ENCODE measurements around the gene GRB10. TPM values are rescaled to one million over a fixed set of nuclear protein-coding genes. Genes with fewer than 3 reads are reported as not detected.

Gene GRB10
- polyA plus RNA-seq, 3 donors = 1.3 to 3.1 (median 1.5) TPM

- intact Hi-C loops (cut with micrococcal nuclease) = no loop called here
- Histone ChIP-seq H2AFZ (ENCODE audit: insufficient read depth, low read depth, low read length, poor library complexity, severe bottlenecking) (no peak overlapping the region), H3K4me2 (replicated peaks; ENCODE audit: extremely low read depth, low read length, poor library complexity, severe bottlenecking) (peak overlapping the region; percentile 67), H3K27me3 (ENCODE audit: control insufficient read depth in 2 of 2, insufficient read depth in 2 of 2, low read length in 2 of 2) (peaks cover 0 to 21% of the 10 kb centered on the region in 2 donors), H3K79me2 (ENCODE audit: insufficient read depth, low read length) (peaks cover 10% of the 10 kb centered on the region), H3K9me3 (replicated peaks in 1 of 2; ENCODE audit: control insufficient read depth in 1 of 2, insufficient read depth in 1 of 2, low read length in 2 of 2) (peaks cover 8 to 9% of the 10 kb centered on the region in 2 donors), H3K4me3 (replicated peaks in 1 of 3; ENCODE audit: low read depth in 2 of 3, low read length in 3 of 3) (peak overlapping the region in 1 of 3 experiments; percentile 64), H4K20me1 (ENCODE audit: insufficient read depth, low read length) (peaks cover 4% of the 10 kb centered on the region), H3K9ac (ENCODE audit: insufficient read depth, low read length, poor library complexity, severe bottlenecking) (no peak overlapping the region), H3K27ac (ENCODE audit: low read depth in 1 of 2, low read length in 2 of 2) (no peak overlapping the region), H3K4me1 (ENCODE audit: control insufficient read depth in 1 of 2, insufficient read depth in 2 of 2, low read length in 2 of 2) (peaks cover 8 to 9% of the 10 kb centered on the region in 2 donors), H3K36me3 (replicated peaks in 1 of 2; ENCODE audit: control insufficient read depth in 1 of 2, insufficient read depth in 2 of 2, low read length in 2 of 2) (no peaks in the 10 kb centered on the region)
- Mint-ChIP-seq H3K4me3 (peak overlapping the region; percentile 72 to 90), H3K9me3 (peaks cover 0 to 10% (median 6%) of the 10 kb centered on the region in 7 donors), H3K36me3 (peaks cover under 1 to 5% of the 10 kb centered on the region in 2 donors), H3K27ac (no peak overlapping the region), H3K4me1 (peaks cover 11% of the 10 kb centered on the region), H3K27me3 (ENCODE audit: low read depth in 3 of 3) (peaks cover 14 to 25% (median 17%) of the 10 kb centered on the region in 3 donors)
- no peak for TF ChIP-seq CTCF (IDR thresholded peaks at IDR 0.05)
- 76% methylated on average over 3 of the region's 7 CpGs for WGBS (ENCODE audit: insufficient coverage)
- DNase-seq = no peak
These were observed 607 bp upstream of the GRB10 start for GRCh38 chr7:50783303-50783702.

- Histone ChIP-seq H3K4me2 (replicated peaks; ENCODE audit: extremely low read depth, low read length, poor library complexity, severe bottlenecking) (peak overlapping the region; percentile 19), H3K4me3 (replicated peaks in 1 of 3; ENCODE audit: low read depth in 2 of 3, low read length in 3 of 3) (no peak overlapping the region)
- peaks cover 0 to 4% (median 2%) of the 10 kb centered on the region in 7 donors for H3K9me3 Mint-ChIP-seq
These were observed 1.1 kb downstream of the GRB10 start for GRCh38 chr7:50781381-50782293.

More at GRCh38 chr7:50781381-50782293, 1.1 kb downstream of the GRB10 start:
- Histone ChIP-seq H3K79me2 (ENCODE audit: insufficient read depth, low read length) (peaks cover 6% of the 10 kb centered on the region), H3K36me3 (replicated peaks in 1 of 2; ENCODE audit: control insufficient read depth in 1 of 2, insufficient read depth in 2 of 2, low read length in 2 of 2) (no peaks in the 10 kb centered on the region), H3K9ac (ENCODE audit: insufficient read depth, low read length, poor library complexity, severe bottlenecking) (no peak overlapping the region), H3K4me1 (ENCODE audit: control insufficient read depth in 1 of 2, insufficient read depth in 2 of 2, low read length in 2 of 2) (peaks cover 8 to 9% of the 10 kb centered on the region in 2 donors), H4K20me1 (ENCODE audit: insufficient read depth, low read length) (peaks cover 4% of the 10 kb centered on the region), H3K27ac (ENCODE audit: low read depth in 1 of 2, low read length in 2 of 2) (no peak overlapping the region), H3K9me3 (replicated peaks in 1 of 2; ENCODE audit: control insufficient read depth in 1 of 2, insufficient read depth in 1 of 2, low read length in 2 of 2) (peaks cover 0 to 5% of the 10 kb centered on the region in 2 donors), H3K27me3 (ENCODE audit: control insufficient read depth in 2 of 2, insufficient read depth in 2 of 2, low read length in 2 of 2) (peaks cover 0 to 21% of the 10 kb centered on the region in 2 donors), H2AFZ (ENCODE audit: insufficient read depth, low read depth, low read length, poor library complexity, severe bottlenecking) (no peak overlapping the region)
- TF ChIP-seq CTCF (IDR thresholded peaks at IDR 0.05) = no peak
- peak overlapping the region in 1 of 2 donors; percentile 37 for H3K4me3 Mint-ChIP-seq
- peaks cover 9% of the 10 kb centered on the region for H3K4me1 Mint-ChIP-seq
- H3K27ac Mint-ChIP-seq = peak overlapping the region in 1 of 7 donors; percentile 5
- 68% methylated on average over 37 of the region's 49 CpGs for WGBS (ENCODE audit: insufficient coverage)
- peaks cover 14 to 25% (median 14%) of the 10 kb centered on the region in 3 donors for H3K27me3 Mint-ChIP-seq (ENCODE audit: low read depth in 3 of 3)
- intact Hi-C loops (cut with micrococcal nuclease) = no loop called here
- no peak for DNase-seq
- H3K36me3 Mint-ChIP-seq = peaks cover 0 to 5% of the 10 kb centered on the region in 2 donors

Measured in CD14-positive monocyte (primary cell).